SK-N-SH treated with all-trans-retinoic acid at 6 μM for 48 hours (cell line): ENCODE results near the gene MTFR2.

Source experiments
- ATAC-seq: fragments of 200-7000 bp; cut with Tn5 transposase; 3 replicates; pipeline ENCODE4 v1.9.1; 2020; ENCODE audit warnings: mild to moderate bottlenecking, moderate library complexity
- ARNTL ChIP-seq: fragments of 450-650 bp; formaldehyde crosslinking; IDR thresholded peaks from 2 replicates; pipeline ENCODE4 v1.5.0; 2020; ENCODE audit warnings: low read depth, mild to moderate bottlenecking, moderate library complexity, borderline replicate concordance
- BACH2 ChIP-seq: fragments of 250-450 bp; sonication (Bioruptor Pico); IDR thresholded peaks from 2 replicates; pipeline ENCODE4 v1.9.0; 2021; ENCODE audit warnings: mild to moderate bottlenecking, borderline replicate concordance
- ESRRG ChIP-seq: fragments of 250-450 bp; sonication (Bioruptor Pico); IDR thresholded peaks from 2 replicates; pipeline ENCODE4 v1.6.1; 2021; ENCODE audit warnings: mild to moderate bottlenecking
- GLIS3 ChIP-seq: fragments of 250-450 bp; sonication (Bioruptor Pico); IDR thresholded peaks from 2 replicates; pipeline ENCODE4 v1.5.0; 2020; ENCODE audit warnings: mild to moderate bottlenecking, moderate library complexity
- ISL1 ChIP-seq: fragments of 250-450 bp; sonication (Bioruptor Pico); IDR thresholded peaks from 2 replicates; pipeline ENCODE4 v2.1.2; 2022; ENCODE audit warnings: mild to moderate bottlenecking, moderate library complexity
- OSR1 ChIP-seq: fragments of 250-450 bp; sonication (Bioruptor Pico); IDR thresholded peaks from 2 replicates; pipeline ENCODE4 v1.8.0; 2022; ENCODE audit warnings: moderate library complexity, mild to moderate bottlenecking, inconsistent platforms
- PPARA ChIP-seq: fragments of 250-450 bp; sonication (Bioruptor Pico); IDR thresholded peaks from 2 replicates; pipeline ENCODE4 v1.5.0; 2020; ENCODE audit warnings: mild to moderate bottlenecking, borderline replicate concordance
- SNAI2 ChIP-seq: fragments of 250-450 bp; sonication (Bioruptor Pico); IDR thresholded peaks from 2 replicates; pipeline ENCODE4 v1.5.0; 2020; ENCODE audit warnings: mild to moderate bottlenecking, moderate library complexity
- TCF4 ChIP-seq: fragments of 250-450 bp; sonication (Bioruptor Pico); IDR thresholded peaks from 2 replicates; pipeline ENCODE4 v1.8.0; 2021; ENCODE audit warnings: mild to moderate bottlenecking, moderate library complexity, borderline replicate concordance
- TOX ChIP-seq: fragments of 250-450 bp; sonication (Bioruptor Pico); IDR thresholded peaks from 2 replicates; pipeline ENCODE4 v1.8.0; 2021; ENCODE audit warnings: mild to moderate bottlenecking, moderate library complexity, borderline replicate concordance
- ZFP3 ChIP-seq: fragments of 250-450 bp; sonication (Bioruptor Pico); IDR thresholded peaks from 2 replicates; pipeline ENCODE4 v1.5.0; 2020; ENCODE audit warnings: mild to moderate bottlenecking, moderate library complexity
- ZFP30 ChIP-seq: fragments of 450-650 bp; formaldehyde crosslinking; IDR thresholded peaks from 2 replicates; pipeline ENCODE4 v1.5.0; 2022; ENCODE audit warnings: mild to moderate bottlenecking, moderate library complexity
- ZNF565 ChIP-seq: fragments of 450-650 bp; formaldehyde crosslinking; conservative IDR thresholded peaks from 2 replicates; pipeline ENCODE4 v1.5.0; 2020; ENCODE audit warnings: low read depth, mild to moderate bottlenecking, moderate library complexity
- ZNF70 ChIP-seq: fragments of 450-650 bp; formaldehyde crosslinking; IDR thresholded peaks from 2 replicates; pipeline ENCODE4 v1.5.0; 2020; ENCODE audit warnings: mild to moderate bottlenecking, moderate library complexity
- ZNF8 ChIP-seq: fragments of 450-650 bp; formaldehyde crosslinking; IDR thresholded peaks from 2 replicates; pipeline ENCODE4 v1.5.0; 2020; ENCODE audit warnings: mild to moderate bottlenecking, moderate library complexity
- TF ChIP-seq, protein P1 (sequence below): fragments of 250-450 bp; sonication (Bioruptor Pico); IDR thresholded peaks from 2 replicates; pipeline ENCODE4 v1.5.1; 2020; ENCODE audit warnings: low read depth, mild to moderate bottlenecking, moderate library complexity
- TF ChIP-seq, protein P2 (sequence below): fragments of 250-450 bp; sonication (Bioruptor Pico); IDR thresholded peaks from 2 replicates; pipeline ENCODE4 v1.5.0; 2020; ENCODE audit warnings: mild to moderate bottlenecking, moderate library complexity
- TF ChIP-seq, protein P3 (sequence below): fragments of 250-450 bp; sonication (Bioruptor Pico); IDR thresholded peaks from 2 replicates; pipeline ENCODE4 v1.8.0; 2020; ENCODE audit warnings: mild to moderate bottlenecking, moderate library complexity, borderline replicate concordance
- TF ChIP-seq, protein P4 (sequence below): fragments of 250-450 bp; sonication (Bioruptor Pico); IDR thresholded peaks from 2 replicates; pipeline ENCODE4 v1.5.1; 2021; ENCODE audit warnings: mild to moderate bottlenecking, moderate library complexity

Gene MTFR2

DNA sequence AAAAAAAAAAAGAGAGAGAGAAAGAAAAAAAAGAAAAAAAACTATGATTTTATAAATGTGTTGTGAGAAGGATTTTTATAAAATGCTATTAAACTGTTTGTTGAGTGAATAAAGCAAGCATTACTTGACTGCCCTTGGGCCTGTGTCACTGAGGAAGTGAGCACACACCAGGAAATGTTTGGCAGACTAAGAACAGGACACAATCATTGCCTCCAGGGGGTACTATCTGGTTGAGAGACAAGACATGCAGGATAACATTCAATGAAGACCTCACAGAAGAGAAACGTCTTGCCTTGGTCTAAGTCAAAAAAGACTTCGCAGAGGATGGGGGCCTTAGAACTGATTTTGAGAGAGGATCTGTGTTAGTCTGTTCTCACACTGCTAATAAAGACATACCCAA, 40.6 kb downstream of the MTFR2 start:
- TF ChIP-seq ARNTL: no peak
- no peak for TF ChIP-seq ZFP30 (CRISPR knock-in tag)
- TF ChIP-seq OSR1 (CRISPR knock-in tag): no peak
- TF ChIP-seq, protein P1, sequence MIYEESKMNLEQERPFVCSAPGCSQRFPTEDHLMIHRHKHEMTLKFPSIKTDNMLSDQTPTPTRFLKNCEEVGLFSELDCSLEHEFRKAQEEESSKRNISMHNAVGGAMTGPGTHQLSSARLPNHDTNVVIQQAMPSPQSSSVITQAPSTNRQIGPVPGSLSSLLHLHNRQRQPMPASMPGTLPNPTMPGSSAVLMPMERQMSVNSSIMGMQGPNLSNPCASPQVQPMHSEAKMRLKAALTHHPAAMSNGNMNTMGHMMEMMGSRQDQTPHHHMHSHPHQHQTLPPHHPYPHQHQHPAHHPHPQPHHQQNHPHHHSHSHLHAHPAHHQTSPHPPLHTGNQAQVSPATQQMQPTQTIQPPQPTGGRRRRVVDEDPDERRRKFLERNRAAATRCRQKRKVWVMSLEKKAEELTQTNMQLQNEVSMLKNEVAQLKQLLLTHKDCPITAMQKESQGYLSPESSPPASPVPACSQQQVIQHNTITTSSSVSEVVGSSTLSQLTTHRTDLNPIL: no peak
- TF ChIP-seq TOX: no peak
- TF ChIP-seq, protein P2, sequence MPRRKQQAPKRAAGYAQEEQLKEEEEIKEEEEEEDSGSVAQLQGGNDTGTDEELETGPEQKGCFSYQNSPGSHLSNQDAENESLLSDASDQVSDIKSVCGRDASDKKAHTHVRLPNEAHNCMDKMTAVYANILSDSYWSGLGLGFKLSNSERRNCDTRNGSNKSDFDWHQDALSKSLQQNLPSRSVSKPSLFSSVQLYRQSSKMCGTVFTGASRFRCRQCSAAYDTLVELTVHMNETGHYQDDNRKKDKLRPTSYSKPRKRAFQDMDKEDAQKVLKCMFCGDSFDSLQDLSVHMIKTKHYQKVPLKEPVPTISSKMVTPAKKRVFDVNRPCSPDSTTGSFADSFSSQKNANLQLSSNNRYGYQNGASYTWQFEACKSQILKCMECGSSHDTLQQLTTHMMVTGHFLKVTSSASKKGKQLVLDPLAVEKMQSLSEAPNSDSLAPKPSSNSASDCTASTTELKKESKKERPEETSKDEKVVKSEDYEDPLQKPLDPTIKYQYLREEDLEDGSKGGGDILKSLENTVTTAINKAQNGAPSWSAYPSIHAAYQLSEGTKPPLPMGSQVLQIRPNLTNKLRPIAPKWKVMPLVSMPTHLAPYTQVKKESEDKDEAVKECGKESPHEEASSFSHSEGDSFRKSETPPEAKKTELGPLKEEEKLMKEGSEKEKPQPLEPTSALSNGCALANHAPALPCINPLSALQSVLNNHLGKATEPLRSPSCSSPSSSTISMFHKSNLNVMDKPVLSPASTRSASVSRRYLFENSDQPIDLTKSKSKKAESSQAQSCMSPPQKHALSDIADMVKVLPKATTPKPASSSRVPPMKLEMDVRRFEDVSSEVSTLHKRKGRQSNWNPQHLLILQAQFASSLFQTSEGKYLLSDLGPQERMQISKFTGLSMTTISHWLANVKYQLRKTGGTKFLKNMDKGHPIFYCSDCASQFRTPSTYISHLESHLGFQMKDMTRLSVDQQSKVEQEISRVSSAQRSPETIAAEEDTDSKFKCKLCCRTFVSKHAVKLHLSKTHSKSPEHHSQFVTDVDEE (CRISPR knock-in tag): no peak
- TF ChIP-seq ZFP3 (CRISPR knock-in tag): no peak
- TF ChIP-seq, protein P3, sequence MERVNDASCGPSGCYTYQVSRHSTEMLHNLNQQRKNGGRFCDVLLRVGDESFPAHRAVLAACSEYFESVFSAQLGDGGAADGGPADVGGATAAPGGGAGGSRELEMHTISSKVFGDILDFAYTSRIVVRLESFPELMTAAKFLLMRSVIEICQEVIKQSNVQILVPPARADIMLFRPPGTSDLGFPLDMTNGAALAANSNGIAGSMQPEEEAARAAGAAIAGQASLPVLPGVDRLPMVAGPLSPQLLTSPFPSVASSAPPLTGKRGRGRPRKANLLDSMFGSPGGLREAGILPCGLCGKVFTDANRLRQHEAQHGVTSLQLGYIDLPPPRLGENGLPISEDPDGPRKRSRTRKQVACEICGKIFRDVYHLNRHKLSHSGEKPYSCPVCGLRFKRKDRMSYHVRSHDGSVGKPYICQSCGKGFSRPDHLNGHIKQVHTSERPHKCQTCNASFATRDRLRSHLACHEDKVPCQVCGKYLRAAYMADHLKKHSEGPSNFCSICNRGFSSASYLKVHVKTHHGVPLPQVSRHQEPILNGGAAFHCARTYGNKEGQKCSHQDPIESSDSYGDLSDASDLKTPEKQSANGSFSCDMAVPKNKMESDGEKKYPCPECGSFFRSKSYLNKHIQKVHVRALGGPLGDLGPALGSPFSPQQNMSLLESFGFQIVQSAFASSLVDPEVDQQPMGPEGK (CRISPR knock-in tag): no peak
- no peak for TF ChIP-seq ESRRG
- TF ChIP-seq ZNF565 (CRISPR knock-in tag): no peak
- TF ChIP-seq ZNF8 (CRISPR knock-in tag): no peak
- no peak for ATAC-seq

DNA sequence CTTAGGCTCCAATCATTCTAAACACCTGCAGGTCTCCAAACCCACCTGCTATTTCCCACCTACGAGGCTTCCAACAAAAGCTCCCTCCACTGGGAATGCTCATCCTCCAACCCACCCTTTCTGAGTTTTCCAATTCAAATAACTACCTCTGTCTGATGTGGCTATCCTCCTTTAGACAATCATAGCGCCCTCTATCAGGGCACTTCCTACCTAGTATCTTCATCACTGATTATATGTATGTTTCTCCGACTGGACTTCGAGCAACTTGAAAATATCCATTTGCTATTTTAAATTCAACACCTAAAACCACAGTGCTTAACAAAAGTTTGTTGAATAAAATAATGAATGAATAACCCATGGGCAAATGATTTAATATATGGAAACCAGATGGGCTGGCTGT, 41.3 kb downstream of the MTFR2 start:
- no peak for TF ChIP-seq ZNF565 (CRISPR knock-in tag)
- ATAC-seq: no peak

DNA sequence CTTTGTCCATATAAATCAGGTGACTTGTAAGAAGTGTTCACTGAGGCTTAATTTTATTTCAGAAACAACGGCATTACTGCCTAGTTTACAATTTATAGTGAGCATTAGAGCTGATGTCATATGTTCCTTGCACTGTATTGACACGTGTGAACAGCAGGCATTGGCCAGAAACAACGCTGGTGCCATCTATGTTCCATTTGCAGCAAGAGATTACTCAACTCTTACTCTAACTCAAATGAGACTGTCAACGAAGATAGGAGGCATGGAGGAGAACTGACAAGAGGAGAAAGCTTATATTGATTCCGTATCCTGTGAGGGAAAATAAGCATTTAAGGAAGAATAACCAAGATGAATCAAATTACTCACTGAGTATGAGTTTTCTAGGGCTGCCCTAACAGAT, 48.4 kb downstream of the MTFR2 start:
- peak; percentile 49; the same call in 1 of the 3 replicates for ATAC-seq
- TF ChIP-seq ZNF70 (CRISPR knock-in tag) (peak; percentile 97), GLIS3 (CRISPR knock-in tag) (no peak)
- TF ChIP-seq, all 23 proteins: peak for 1

DNA sequence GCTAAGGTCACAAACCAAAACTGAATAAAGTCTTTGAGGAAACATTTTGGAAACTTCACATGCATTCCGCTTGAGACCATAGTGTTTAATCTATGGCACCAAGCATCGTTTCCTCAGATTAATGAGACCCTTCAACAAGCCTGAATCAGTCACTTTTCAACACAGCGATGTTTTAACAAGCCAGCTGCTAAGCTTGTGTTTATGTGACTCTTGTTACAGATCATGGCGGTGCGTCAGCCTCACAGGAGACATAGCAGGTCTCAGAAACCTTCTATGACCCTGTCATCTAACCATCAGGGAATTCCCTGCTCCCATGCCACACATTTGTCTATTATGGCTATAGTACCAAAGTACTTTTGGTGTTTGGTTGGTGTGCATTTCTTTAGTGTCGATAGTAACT, 57.2 kb downstream of the MTFR2 start:
- ATAC-seq: no peak
- TF ChIP-seq PPARA (CRISPR knock-in tag): no peak
- no peak for TF ChIP-seq BACH2 (CRISPR knock-in tag)
- TF ChIP-seq ZFP3 (CRISPR knock-in tag): no peak
- TF ChIP-seq ISL1 (CRISPR knock-in tag): no peak
- TF ChIP-seq, protein P1: no peak
- TF ChIP-seq SNAI2 (CRISPR knock-in tag): no peak
- TF ChIP-seq ZNF8 (CRISPR knock-in tag): no peak
- TF ChIP-seq, protein P4, sequence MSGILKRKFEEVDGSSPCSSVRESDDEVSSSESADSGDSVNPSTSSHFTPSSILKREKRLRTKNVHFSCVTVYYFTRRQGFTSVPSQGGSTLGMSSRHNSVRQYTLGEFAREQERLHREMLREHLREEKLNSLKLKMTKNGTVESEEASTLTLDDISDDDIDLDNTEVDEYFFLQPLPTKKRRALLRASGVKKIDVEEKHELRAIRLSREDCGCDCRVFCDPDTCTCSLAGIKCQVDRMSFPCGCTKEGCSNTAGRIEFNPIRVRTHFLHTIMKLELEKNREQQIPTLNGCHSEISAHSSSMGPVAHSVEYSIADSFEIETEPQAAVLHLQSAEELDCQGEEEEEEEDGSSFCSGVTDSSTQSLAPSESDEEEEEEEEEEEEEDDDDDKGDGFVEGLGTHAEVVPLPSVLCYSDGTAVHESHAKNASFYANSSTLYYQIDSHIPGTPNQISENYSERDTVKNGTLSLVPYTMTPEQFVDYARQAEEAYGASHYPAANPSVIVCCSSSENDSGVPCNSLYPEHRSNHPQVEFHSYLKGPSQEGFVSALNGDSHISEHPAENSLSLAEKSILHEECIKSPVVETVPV (CRISPR knock-in tag): no peak
- TF ChIP-seq TCF4 (CRISPR knock-in tag): no peak
- TF ChIP-seq TOX: no peak
